Ascending aorta (tissue), 2 donors: ENCODE measurements around the gene ORMDL3. TPM values are rescaled to one million over a fixed set of nuclear protein-coding genes. Genes with fewer than 3 reads are reported as not detected.

ENCODE experiments used
- DNase-seq, 2 donors: peaks; one replicate each; pipeline ENCODE4 v3.0.0-alpha.2; 2019; ENCODE audit warnings: low spot score in 2 of 2
- H3K27ac ChIP-seq, 2 donors: fragments of 200-600 bp; sonication (generic); one replicate each; pipeline ENCODE4 v1.5.1; 2016 to 2017; ENCODE audit warnings: mild to moderate bottlenecking in 1 of 2
- H3K27me3 ChIP-seq: fragments of 200-600 bp; sonication (generic); one replicate; pipeline ENCODE4 v1.5.1; 2017
- H3K36me3 ChIP-seq, 2 donors: fragments of 200-600 bp; sonication (generic); one replicate each; pipeline ENCODE4 v1.5.1; 2016
- H3K4me1 ChIP-seq, 2 donors: fragments of 200-600 bp; sonication (generic); one replicate each; pipeline ENCODE4 v1.5.1; 2016 to 2017; ENCODE audit warnings: mild to moderate bottlenecking in 1 of 2
- H3K4me3 ChIP-seq, 2 donors: fragments of 200-600 bp; sonication (generic); one replicate each; pipeline ENCODE4 v1.5.1; 2016 to 2017; ENCODE audit warnings: mild to moderate bottlenecking in 1 of 2
- H3K9me3 ChIP-seq, 2 donors: fragments of 200-600 bp; sonication (generic); one replicate each; pipeline ENCODE4 v1.5.1; 2016
- CTCF ChIP-seq, 3 experiments: fragments of 200-600 bp in 2 of 3; fragments of 450-650 bp in 1 of 3; sonication (generic) in 2 of 3; IDR thresholded peaks; one replicate each; pipeline ENCODE4 v1.5.1; 2016 to 2019; ENCODE audit warnings: antibody characterized with exemption in 3 of 3, mild to moderate bottlenecking in 1 of 3, moderate library complexity in 1 of 3
- intact Hi-C: fragments of 100-400 bp; cut with DNase I; formaldehyde crosslinking; loops from one replicate; pipeline ENCODE4 v1.15.1; 2023
- total RNA-seq: library from RNA; depleted of rRNA; stranded (reverse); fragments of >200 nt; gene quantifications from one replicate; pipeline ENCODE4 v1.1.0, GENCODE V29; 2016

Gene ORMDL3
- total RNA-seq, 1 donor from 2014 or later = 32.2 TPM

GRCh38 chr17:39923230-39923629, 4.2 kb downstream of the ORMDL3 start:
- no peaks in the 10 kb centered on the region for H3K9me3 ChIP-seq
- peaks cover 11 to 16% of the 10 kb centered on the region in 2 donors for H3K4me1 ChIP-seq
- H3K4me3 ChIP-seq = no peak overlapping the region
- TF ChIP-seq CTCF (IDR thresholded peaks at IDR 0.05) = no peak
- intact Hi-C loops = loop anchor here (10.0 kb wide), 1 partner anchor 198 kb away; no protein-coding TSS in a partner anchor
- no peaks in the 10 kb centered on the region for H3K27me3 ChIP-seq
- no peak overlapping the region for H3K27ac ChIP-seq
- peaks cover 44 to 47% of the 10 kb centered on the region in 2 donors for H3K36me3 ChIP-seq
- no peak for DNase-seq

GRCh38 chr17:39922006-39922405, 5.4 kb downstream of the ORMDL3 start:
- peaks cover 44 to 47% of the 10 kb centered on the region in 2 donors for H3K36me3 ChIP-seq
- no peaks in the 10 kb centered on the region for H3K27me3 ChIP-seq
- intact Hi-C loops = loop anchor here (10.0 kb wide), 1 partner anchor 197 kb away; no protein-coding TSS in a partner anchor
- H3K9me3 ChIP-seq = no peaks in the 10 kb centered on the region
- peaks cover 11 to 12% of the 10 kb centered on the region in 2 donors for H3K4me1 ChIP-seq
- TF ChIP-seq CTCF (IDR thresholded peaks at IDR 0.05) = no peak
- no peak overlapping the region for H3K4me3 ChIP-seq
- no peak for DNase-seq
- H3K27ac ChIP-seq = no peak overlapping the region

- DNase-seq = no peak
- Histone ChIP-seq H3K4me3 (no peak overlapping the region), H3K27me3 (no peaks in the 10 kb centered on the region), H3K9me3 (no peaks in the 10 kb centered on the region), H3K27ac (no peak overlapping the region), H3K36me3 (peaks cover 44 to 47% of the 10 kb centered on the region in 2 donors), H3K4me1 (peaks cover 7 to 10% of the 10 kb centered on the region in 2 donors)
- intact Hi-C loops = loop anchor here (10.0 kb wide), 1 partner anchor 197 kb away; no protein-coding TSS in a partner anchor
- no peak for TF ChIP-seq CTCF (IDR thresholded peaks at IDR 0.05)
Measured at GRCh38 chr17:39921323-39921722, 6.1 kb downstream of the ORMDL3 start.

GRCh38 chr17:39920218-39921210, 6.9 kb downstream of the ORMDL3 start:
- intact Hi-C loops = loop anchor here (10.0 kb wide), 1 partner anchor 196 kb away; no protein-coding TSS in a partner anchor
- DNase-seq = peak in 1 of 2 donors; percentile 55
- peaks cover under 1 to 3% of the 10 kb centered on the region in 2 donors for H3K4me1 ChIP-seq
- no peak overlapping the region for H3K27ac ChIP-seq
- TF ChIP-seq CTCF (IDR thresholded peaks at IDR 0.05) = no peak
- peaks cover 44 to 47% of the 10 kb centered on the region in 2 donors for H3K36me3 ChIP-seq
- no peaks in the 10 kb centered on the region for H3K9me3 ChIP-seq
- H3K27me3 ChIP-seq = no peaks in the 10 kb centered on the region
- no peak overlapping the region for H3K4me3 ChIP-seq

- Histone ChIP-seq H3K9me3 (no peaks in the 10 kb centered on the region), H3K27me3 (no peaks in the 10 kb centered on the region), H3K4me3 (no peak overlapping the region), H3K36me3 (peaks cover 44 to 47% of the 10 kb centered on the region in 2 donors), H3K4me1 (no peaks in the 10 kb centered on the region), H3K27ac (no peak overlapping the region)
- no peak for TF ChIP-seq CTCF (IDR thresholded peaks at IDR 0.05)
- no peak for DNase-seq
- intact Hi-C loops = no loop called here
Measured at GRCh38 chr17:39919087-39919683, 8.2 kb downstream of the ORMDL3 start.
